DOHH2 (cell line): ENCODE data around the gene CYP4V2.

Experiments
- H3F3A ChIP-seq: fragments of 200-600 bp; sonication (generic), shearing (Covaris generic); 2 replicates; pipeline ENCODE4 v1.6.0; 2016; ENCODE audit warnings: antibody characterized with exemption, mild to moderate bottlenecking; ENCODE audit not compliant: control insufficient read depth, insufficient read depth
- H3K27ac ChIP-seq: fragments of 200-600 bp; sonication (generic); 2 replicates; pipeline ENCODE4 v1.5.1; 2014; ENCODE audit warnings: low read depth, mild to moderate bottlenecking, low read length, moderate library complexity
- H3K27me3 ChIP-seq: fragments of 200-600 bp; sonication (generic); 2 replicates; pipeline ENCODE4 v1.6.1; 2014; ENCODE audit warnings: mild to moderate bottlenecking, low read length, mixed read lengths; ENCODE audit not compliant: control insufficient read depth
- H3K36me3 ChIP-seq: fragments of 200-600 bp; sonication (generic); 2 replicates; pipeline ENCODE4 v1.6.1; 2014; ENCODE audit warnings: mild to moderate bottlenecking, low read length, moderate library complexity, mixed read lengths; ENCODE audit not compliant: control insufficient read depth
- H3K4me1 ChIP-seq: fragments of 200-600 bp; sonication (generic); 2 replicates; pipeline ENCODE4 v1.6.1; 2014; ENCODE audit warnings: mild to moderate bottlenecking, low read length, mixed read lengths; ENCODE audit not compliant: control insufficient read depth
- H3K4me2 ChIP-seq: fragments of 200-600 bp; sonication (generic); 2 replicates; pipeline ENCODE4 v1.6.0; 2014; ENCODE audit warnings: mild to moderate bottlenecking, low read length, moderate library complexity
- H3K4me3 ChIP-seq: fragments of 200-600 bp; sonication (generic); 2 replicates; pipeline ENCODE4 v1.5.1; 2014; ENCODE audit warnings: mild to moderate bottlenecking, low read length, mixed read lengths
- H3K79me2 ChIP-seq: fragments of 200-600 bp; sonication (generic); 2 replicates; pipeline ENCODE4 v1.6.1; 2014; ENCODE audit warnings: mild to moderate bottlenecking, low read length, mixed read lengths; ENCODE audit not compliant: control insufficient read depth
- H3K9me2 ChIP-seq: fragments of 200-600 bp; sonication (generic); replicated peaks from 2 replicates; pipeline ENCODE4 v1.6.1; 2014; ENCODE audit warnings: mild to moderate bottlenecking, low read length, mixed read lengths; ENCODE audit not compliant: control insufficient read depth
- H3K9me3 ChIP-seq: fragments of 200-600 bp; sonication (generic); 2 replicates; pipeline ENCODE4 v1.6.1; 2014; ENCODE audit warnings: antibody characterized with exemption, low read length, mixed read lengths; ENCODE audit not compliant: control insufficient read depth, insufficient read depth
- H4K20me1 ChIP-seq: fragments of 200-600 bp; sonication (generic); 2 replicates; pipeline ENCODE4 v1.6.0; 2014; ENCODE audit warnings: low read depth, mild to moderate bottlenecking, antibody characterized with exemption, low read length, moderate library complexity; ENCODE audit not compliant: control insufficient read depth, insufficient read depth
- EZH2phosphoT487 ChIP-seq: fragments of 200-600 bp; sonication (generic); IDR thresholded peaks from 2 replicates; pipeline ENCODE4 v1.6.1; 2017; ENCODE audit warnings: borderline replicate concordance, mild to moderate bottlenecking, antibody characterized with exemption, low read length, moderate library complexity, mixed read lengths
- TF ChIP-seq, protein P1 (sequence below): fragments of 200-600 bp; sonication (generic); IDR thresholded peaks from one replicate; pipeline ENCODE4 v1.5.1; 2014; ENCODE audit warnings: antibody characterized with exemption, mild to moderate bottlenecking, low read depth, low read length; ENCODE audit not compliant: poor library complexity, severe bottlenecking

Gene CYP4V2

DNA sequence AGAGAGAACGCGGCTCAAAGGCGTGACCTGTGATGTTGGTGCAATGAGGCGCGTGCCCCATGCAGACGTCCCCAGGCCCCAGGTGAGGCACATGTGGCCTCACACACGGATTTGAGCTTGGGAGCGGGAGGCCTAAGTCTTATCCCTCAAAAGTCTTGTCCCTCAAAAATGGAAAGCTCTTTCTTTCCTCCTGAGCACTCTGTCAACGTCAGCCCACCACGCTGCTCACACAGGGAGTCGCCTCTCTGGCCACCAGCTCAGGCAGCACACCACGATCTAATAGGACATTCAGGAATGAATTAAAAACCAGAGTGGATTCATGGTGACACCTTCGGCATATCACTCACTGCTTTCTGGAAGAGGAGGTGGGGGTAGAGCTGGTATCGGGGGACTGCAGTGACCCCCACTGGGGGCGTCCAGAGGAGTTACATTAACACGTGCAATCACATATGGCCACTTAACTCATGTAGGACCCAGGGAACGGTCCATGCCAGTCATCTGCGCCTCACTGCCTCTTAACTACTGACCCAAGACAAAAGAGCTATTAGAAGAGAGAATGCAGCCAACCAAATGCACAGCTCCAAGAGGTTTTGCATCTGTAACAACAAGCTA is 21.9 kb upstream of the CYP4V2 start:
- Histone ChIP-seq H3K9me3 (no peaks in the 10 kb centered on the region), H4K20me1 (no peaks in the 10 kb centered on the region), H3F3A (no peaks in the 10 kb centered on the region; the same call in 1 of the 2 replicates), H3K4me1 (peaks cover 19% of the 10 kb centered on the region), H3K9me2 (no peaks in the 10 kb centered on the region), H3K79me2 (no peaks in the 10 kb centered on the region), H3K4me2 (no peak overlapping the region), H3K4me3 (no peak overlapping the region), H3K27ac (no peak overlapping the region), H3K27me3 (no peaks in the 10 kb centered on the region), H3K36me3 (no peaks in the 10 kb centered on the region)
- TF ChIP-seq, protein P1, sequence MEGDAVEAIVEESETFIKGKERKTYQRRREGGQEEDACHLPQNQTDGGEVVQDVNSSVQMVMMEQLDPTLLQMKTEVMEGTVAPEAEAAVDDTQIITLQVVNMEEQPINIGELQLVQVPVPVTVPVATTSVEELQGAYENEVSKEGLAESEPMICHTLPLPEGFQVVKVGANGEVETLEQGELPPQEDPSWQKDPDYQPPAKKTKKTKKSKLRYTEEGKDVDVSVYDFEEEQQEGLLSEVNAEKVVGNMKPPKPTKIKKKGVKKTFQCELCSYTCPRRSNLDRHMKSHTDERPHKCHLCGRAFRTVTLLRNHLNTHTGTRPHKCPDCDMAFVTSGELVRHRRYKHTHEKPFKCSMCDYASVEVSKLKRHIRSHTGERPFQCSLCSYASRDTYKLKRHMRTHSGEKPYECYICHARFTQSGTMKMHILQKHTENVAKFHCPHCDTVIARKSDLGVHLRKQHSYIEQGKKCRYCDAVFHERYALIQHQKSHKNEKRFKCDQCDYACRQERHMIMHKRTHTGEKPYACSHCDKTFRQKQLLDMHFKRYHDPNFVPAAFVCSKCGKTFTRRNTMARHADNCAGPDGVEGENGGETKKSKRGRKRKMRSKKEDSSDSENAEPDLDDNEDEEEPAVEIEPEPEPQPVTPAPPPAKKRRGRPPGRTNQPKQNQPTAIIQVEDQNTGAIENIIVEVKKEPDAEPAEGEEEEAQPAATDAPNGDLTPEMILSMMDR = no peak
- TF ChIP-seq EZH2phosphoT487 = no peak

DNA sequence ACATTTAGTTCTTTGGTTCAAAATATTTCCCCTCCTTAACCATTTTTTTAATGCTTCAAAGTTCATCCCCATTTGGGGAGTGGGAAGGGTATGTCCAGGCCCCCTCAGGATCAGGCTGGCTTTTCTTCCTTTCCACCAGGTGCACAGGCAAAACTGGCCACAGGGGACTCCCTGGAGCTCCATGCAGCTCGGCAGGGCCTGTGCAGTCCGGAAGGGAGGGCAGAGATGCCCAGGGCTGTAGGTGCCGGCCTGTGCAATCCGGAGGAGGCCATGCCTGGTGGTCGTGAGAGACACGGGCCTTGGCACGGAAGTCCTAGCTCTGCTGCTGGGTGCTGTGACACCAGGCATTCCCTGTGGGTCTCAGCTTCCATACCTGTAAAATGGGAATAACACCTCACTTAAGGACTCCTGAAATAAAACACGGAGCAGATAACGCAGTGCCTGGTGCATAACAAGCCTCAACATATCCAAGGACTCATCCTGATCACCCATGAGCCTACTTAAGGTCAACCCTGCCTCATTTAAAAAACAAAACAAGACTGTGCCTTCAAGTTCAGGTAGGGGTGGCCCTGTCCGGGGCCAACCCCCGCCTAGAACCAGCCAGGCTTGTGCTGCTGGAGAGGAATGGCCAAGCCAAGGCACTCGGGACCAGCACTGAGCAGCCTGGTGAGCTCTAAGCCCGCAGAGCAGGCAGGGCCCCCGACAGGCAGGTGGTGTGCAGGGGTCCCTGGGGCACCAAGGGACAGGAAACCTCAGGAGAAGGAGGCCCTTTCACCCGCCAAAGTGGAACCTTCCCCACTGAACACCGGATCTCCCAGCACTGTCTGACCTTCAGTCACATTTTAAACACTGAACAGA is 21.2 kb upstream of the CYP4V2 start:
- Histone ChIP-seq H3K27me3 (no peaks in the 10 kb centered on the region), H3K4me1 (peaks cover 19% of the 10 kb centered on the region), H3K79me2 (no peaks in the 10 kb centered on the region), H3K4me3 (no peak overlapping the region), H3K9me2 (no peaks in the 10 kb centered on the region), H4K20me1 (no peaks in the 10 kb centered on the region), H3F3A (no peaks in the 10 kb centered on the region; the same call in 1 of the 2 replicates), H3K27ac (no peak overlapping the region), H3K36me3 (no peaks in the 10 kb centered on the region), H3K4me2 (peak overlapping the region; percentile 23), H3K9me3 (no peaks in the 10 kb centered on the region)
- TF ChIP-seq EZH2phosphoT487 = no peak
- TF ChIP-seq, protein P1 = no peak

DNA sequence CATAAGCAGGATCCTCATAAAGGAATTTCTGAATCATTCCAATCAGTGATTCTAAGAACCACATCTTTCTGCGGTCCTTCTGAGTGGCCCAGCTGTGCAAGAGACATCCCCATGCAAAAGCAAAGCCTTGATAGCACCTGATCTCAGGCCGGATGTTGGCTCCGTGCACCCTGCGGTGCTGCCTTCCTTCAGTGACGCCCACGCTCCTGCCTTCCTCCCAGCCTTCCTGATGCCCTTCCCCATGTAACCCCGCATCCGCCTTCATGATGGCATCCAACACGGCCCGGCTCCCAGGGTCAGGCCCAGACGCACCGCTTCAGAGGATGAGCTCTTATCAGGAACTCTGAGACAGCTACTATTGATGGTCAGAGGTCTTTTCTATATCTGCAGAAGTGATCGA is 20.4 kb upstream of the CYP4V2 start:
- Histone ChIP-seq H3K4me3 (no peak overlapping the region), H3K36me3 (no peaks in the 10 kb centered on the region), H3K9me2 (no peaks in the 10 kb centered on the region)

More for the DNA sequence above, 20.4 kb upstream of the CYP4V2 start:
- no peaks in the 10 kb centered on the region for H3K27me3 ChIP-seq
- H3K4me2 ChIP-seq = peak overlapping the region; percentile 23; the same call in 1 of the 2 replicates
- H4K20me1 ChIP-seq = no peaks in the 10 kb centered on the region
- H3K9me3 ChIP-seq = no peaks in the 10 kb centered on the region
- no peaks in the 10 kb centered on the region for H3K79me2 ChIP-seq
- H3K4me1 ChIP-seq = peaks cover 19% of the 10 kb centered on the region
- no peak for TF ChIP-seq EZH2phosphoT487
- TF ChIP-seq, protein P1 = no peak
- no peak overlapping the region for H3K27ac ChIP-seq
- H3F3A ChIP-seq = no peaks in the 10 kb centered on the region; the same call in 1 of the 2 replicates
